Calu3 (cell line): ENCODE measurements around the gene BCL10. TPM values are rescaled to one million over a fixed set of nuclear protein-coding genes. Genes with fewer than 3 reads are reported as not detected.

Experiments
- BruUV-seq: library from RNA; stranded (reverse); fragments of 400-500 nt; replicated peaks from 2 replicates; lab custom pipeline; 2021; lab: Mats Ljungman, UMichigan
- CTCF ChIA-PET: fragments of 300-600 bp; sonication (Branson Sonifier 250); formaldehyde crosslinking; loops from one replicate; lab custom pipeline; 2022; ENCODE audit warnings: antibody characterized with exemption; lab: Charles Lee
- DNase-seq: peaks from one replicate; pipeline ENCODE4 v3.0.0; 2022
- H3K27ac Mint-ChIP-seq: one replicate; pipeline ENCODE4 v1.8.0; 2022; ENCODE audit warnings: mixed read lengths; ENCODE audit not compliant: unreplicated experiment
- H3K27me3 Mint-ChIP-seq: one replicate; pipeline ENCODE4 v1.8.0; 2022; ENCODE audit warnings: mixed read lengths; ENCODE audit not compliant: unreplicated experiment
- H3K36me3 Mint-ChIP-seq: one replicate; pipeline ENCODE4 v1.8.0; 2022; ENCODE audit warnings: mild to moderate bottlenecking, moderate library complexity, mixed read lengths; ENCODE audit not compliant: insufficient read depth, unreplicated experiment
- H3K4me1 Mint-ChIP-seq: one replicate; pipeline ENCODE4 v1.8.0; 2022; ENCODE audit warnings: mild to moderate bottlenecking, low read depth, mixed read lengths; ENCODE audit not compliant: unreplicated experiment
- H3K4me3 Mint-ChIP-seq: one replicate; pipeline ENCODE4 v1.8.0; 2022; ENCODE audit warnings: mild to moderate bottlenecking, low read depth, moderate library complexity, mixed read lengths; ENCODE audit not compliant: unreplicated experiment
- H3K9me3 Mint-ChIP-seq: one replicate; pipeline ENCODE4 v1.8.0; 2022; ENCODE audit warnings: low read depth, mixed read lengths; ENCODE audit not compliant: unreplicated experiment
- CTCF ChIP-seq: fragments of 200-600 bp; IDR thresholded peaks from one replicate; pipeline ENCODE4 v1.8.0; 2022; ENCODE audit warnings: antibody characterized with exemption; ENCODE audit not compliant: unreplicated experiment
- intact Hi-C: fragments of 100-400 bp; cut with micrococcal nuclease; formaldehyde crosslinking; loops from one replicate; pipeline ENCODE4 v1.10.0; 2022; ENCODE audit not compliant: unreplicated experiment
- total RNA-seq: library from RNA; stranded (reverse); gene quantifications from 2 replicates; pipeline ENCODE4 v1.2.3, GENCODE V29; 2022

BCL10 gene
- total RNA-seq, 1 experiment from 2014 or later: 57.7 TPM

GRCh38 chr1:85314726-85315125 is 38.3 kb upstream of the BCL10 start:
- peaks cover 11% of the 10 kb centered on the region for H3K36me3 Mint-ChIP-seq
- no peak overlapping the region for H3K27ac Mint-ChIP-seq
- DNase-seq: no peak
- no TSS peak for BruUV-seq
- no peak for TF ChIP-seq CTCF
- H3K4me3 Mint-ChIP-seq: no peak overlapping the region
- H3K4me1 Mint-ChIP-seq: peaks cover 48% of the 10 kb centered on the region
- no peaks in the 10 kb centered on the region for H3K9me3 Mint-ChIP-seq
- CTCF ChIA-PET: no interaction called here
- intact Hi-C loops: no loop called here
- no peaks in the 10 kb centered on the region for H3K27me3 Mint-ChIP-seq

- no peaks in the 10 kb centered on the region for H3K27me3 Mint-ChIP-seq
- peaks cover 5% of the 10 kb centered on the region for H3K36me3 Mint-ChIP-seq
- TF ChIP-seq CTCF: no peak
- BruUV-seq: no TSS peak
- intact Hi-C loops: no loop called here
- CTCF ChIA-PET: no interaction called here
- H3K27ac Mint-ChIP-seq: peak overlapping the region; percentile 26
- no peaks in the 10 kb centered on the region for H3K9me3 Mint-ChIP-seq
- H3K4me1 Mint-ChIP-seq: peaks cover 48% of the 10 kb centered on the region
- no peak overlapping the region for H3K4me3 Mint-ChIP-seq
- DNase-seq: no peak
Measured at GRCh38 chr1:85313888-85314696, 37.7 kb upstream of the BCL10 start.

GRCh38 chr1:85311818-85312217 is 35.4 kb upstream of the BCL10 start:
- H3K27ac Mint-ChIP-seq: no peak overlapping the region
- no TSS peak for BruUV-seq

DNA sequence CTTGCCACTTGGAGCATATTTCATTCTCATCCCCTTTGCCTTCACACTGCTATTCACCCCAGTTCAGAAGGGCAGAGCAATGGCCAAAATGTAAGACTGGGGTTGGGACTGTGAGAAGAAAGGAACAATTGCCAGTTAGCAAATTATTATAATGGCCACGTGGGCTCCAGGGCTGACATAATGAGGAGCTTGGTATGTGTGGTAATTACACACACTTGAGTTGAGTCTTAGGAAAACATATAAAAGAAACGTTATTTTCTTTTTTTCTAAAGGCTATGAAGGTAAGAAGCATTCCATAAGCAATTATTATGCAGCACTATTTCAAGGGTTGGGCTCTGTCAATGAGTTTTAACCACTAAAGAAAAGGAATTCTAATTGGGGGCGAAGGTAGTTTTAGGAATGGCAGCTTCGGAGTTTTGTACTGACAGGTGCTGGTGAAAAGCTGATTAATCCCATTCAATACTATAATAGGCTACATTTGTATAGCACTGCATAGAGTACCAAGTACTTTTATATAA is 32.5 kb upstream of the BCL10 start:
- CTCF ChIA-PET: interaction anchor here (0.6 to 2.2 kb wide), 11 partner anchors 11 to 384 kb away, joined by 3 to 15 read pairs (median 4); partner anchors contain the start of gene BCL10
- Mint-ChIP-seq H3K27ac (no peak overlapping the region), H3K4me1 (peaks cover 44% of the 10 kb centered on the region), H3K27me3 (no peaks in the 10 kb centered on the region), H3K9me3 (no peaks in the 10 kb centered on the region), H3K4me3 (no peak overlapping the region), H3K36me3 (peaks cover 6% of the 10 kb centered on the region)
- no TSS peak for BruUV-seq
- intact Hi-C loops: loop anchor here (1.0 to 5.0 kb wide), 7 partner anchors 89 to 708 kb away; partner anchors contain the start of gene CCN1
- TF ChIP-seq CTCF: no peak
- no peak for DNase-seq

More at GRCh38 chr1:85311818-85312217, 35.4 kb upstream of the BCL10 start:
- TF ChIP-seq CTCF: no peak
- Mint-ChIP-seq H3K4me1 (peaks cover 56% of the 10 kb centered on the region), H3K4me3 (no peak overlapping the region), H3K9me3 (no peaks in the 10 kb centered on the region), H3K27me3 (no peaks in the 10 kb centered on the region), H3K36me3 (peaks cover 9% of the 10 kb centered on the region)
- no peak for DNase-seq
- intact Hi-C loops: no loop called here
- CTCF ChIA-PET: no interaction called here
